GF-D8 (cell line): ENCODE measurements around the gene TAS2R1.

Experiments
- DNase-seq: peaks from one replicate; lab custom pipeline; 2025; lab: John Stamatoyannopoulos, UW

TAS2R1 gene, protein sequence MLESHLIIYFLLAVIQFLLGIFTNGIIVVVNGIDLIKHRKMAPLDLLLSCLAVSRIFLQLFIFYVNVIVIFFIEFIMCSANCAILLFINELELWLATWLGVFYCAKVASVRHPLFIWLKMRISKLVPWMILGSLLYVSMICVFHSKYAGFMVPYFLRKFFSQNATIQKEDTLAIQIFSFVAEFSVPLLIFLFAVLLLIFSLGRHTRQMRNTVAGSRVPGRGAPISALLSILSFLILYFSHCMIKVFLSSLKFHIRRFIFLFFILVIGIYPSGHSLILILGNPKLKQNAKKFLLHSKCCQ

DNA sequence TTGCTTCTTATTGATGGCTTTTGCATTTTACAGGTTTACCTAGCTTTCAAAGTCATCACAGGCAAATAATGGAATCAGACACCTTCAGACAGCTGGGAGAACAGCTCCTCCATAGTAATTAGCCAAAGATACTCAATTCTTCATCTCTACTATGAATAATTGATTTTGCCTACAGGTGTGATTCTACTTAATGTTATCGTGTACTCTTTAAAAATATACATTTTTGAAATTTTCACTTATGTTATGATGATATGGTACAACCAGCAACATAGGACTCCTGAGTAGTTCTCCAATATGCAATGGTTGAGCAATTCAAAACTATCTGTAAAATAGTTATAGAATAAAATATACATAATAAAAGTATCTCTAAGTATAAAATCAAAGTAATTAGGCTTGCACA lies at the start of gene TAS2R1:
TAS2R1 (minus strand) TSS at position 101 of the 400 bp plus-strand sequence. CDS start 319 bp downstream, outside the sequence.
- no peak for DNase-seq

- no peak for DNase-seq
Observed at GRCh38 chr5:9670371-9670770, 40.2 kb upstream of the TAS2R1 start.

- no peak for DNase-seq
Observed at GRCh38 chr5:9667906-9668305, 37.8 kb upstream of the TAS2R1 start.

GRCh38 chr5:9663891-9664290 lies 33.7 kb upstream of the TAS2R1 start:
- DNase-seq, result no peak

DNA sequence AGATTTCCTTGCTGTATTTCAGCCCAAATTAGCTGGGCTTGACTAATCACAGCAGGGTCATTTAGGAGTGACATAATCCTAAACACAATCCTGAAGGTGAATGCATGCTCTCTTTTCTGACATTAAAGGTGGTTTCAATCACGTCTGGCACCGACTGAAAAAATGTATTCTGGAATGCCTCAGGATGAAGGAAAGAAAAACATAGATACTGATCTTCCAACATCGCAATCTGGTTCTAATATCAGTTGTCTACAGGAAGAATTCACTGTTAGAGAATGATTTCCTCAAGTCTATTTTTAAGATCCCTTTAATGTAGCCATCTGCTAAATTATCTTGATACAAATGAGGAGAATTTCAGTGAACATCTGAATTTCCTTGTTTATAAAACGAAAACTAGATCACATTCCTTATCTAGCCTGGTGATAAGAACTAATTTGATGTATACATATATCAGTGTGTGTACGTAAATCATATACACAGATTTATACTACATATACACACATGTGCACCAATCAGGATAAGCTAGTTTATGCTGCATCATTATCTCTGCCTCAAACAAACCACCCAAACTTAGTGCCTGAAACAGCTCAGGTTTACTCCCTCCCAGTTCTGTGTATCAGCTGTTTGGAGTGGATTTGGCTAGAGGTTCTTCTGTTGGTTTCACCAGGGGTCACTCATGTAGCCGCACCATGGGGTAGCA lies 31.3 kb upstream of the TAS2R1 start:
- no peak for DNase-seq

DNA sequence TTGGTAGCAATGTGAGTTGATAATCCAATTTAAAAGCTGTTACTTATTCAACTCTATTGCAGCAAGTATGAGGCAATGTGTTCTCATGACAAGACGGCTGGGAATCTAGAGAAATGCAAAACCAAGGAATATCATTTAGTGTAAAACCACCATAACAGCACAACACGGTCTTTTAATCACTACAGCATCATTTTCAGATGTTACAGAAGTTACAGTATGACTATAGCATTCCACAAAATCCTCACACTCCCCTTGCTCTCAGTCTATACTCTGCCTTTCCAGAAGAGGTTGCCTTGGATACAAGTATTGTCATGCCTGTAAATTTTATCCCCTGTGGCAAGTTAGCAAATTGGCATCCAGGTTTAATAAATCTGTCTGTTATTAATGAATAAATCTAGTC lies 28.6 kb upstream of the TAS2R1 start:
- no peak for DNase-seq

DNA sequence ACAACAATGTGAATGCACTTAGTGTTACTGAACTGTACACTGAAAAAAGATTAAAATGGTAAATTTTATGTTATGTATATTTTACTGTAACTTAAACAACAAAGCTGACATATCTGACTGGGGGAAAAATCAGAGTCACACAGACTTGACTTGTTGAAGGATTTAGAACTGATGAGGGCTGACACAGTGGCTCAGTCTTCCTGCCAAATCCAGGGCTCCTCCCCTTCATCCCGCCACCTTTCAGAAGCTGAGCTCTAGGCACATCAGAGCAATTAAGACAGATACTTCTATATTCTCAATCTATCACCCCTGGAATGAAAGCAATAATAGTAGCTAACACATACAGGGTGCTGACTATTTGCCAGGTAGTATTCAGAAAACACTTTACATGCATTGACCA lies 27.7 kb upstream of the TAS2R1 start:
- DNase-seq, result no peak

- DNase-seq, result no peak
Observed at GRCh38 chr5:9655641-9656040, 25.5 kb upstream of the TAS2R1 start.

GRCh38 chr5:9654886-9655285 lies 24.7 kb upstream of the TAS2R1 start:
- DNase-seq, result no peak

DNA sequence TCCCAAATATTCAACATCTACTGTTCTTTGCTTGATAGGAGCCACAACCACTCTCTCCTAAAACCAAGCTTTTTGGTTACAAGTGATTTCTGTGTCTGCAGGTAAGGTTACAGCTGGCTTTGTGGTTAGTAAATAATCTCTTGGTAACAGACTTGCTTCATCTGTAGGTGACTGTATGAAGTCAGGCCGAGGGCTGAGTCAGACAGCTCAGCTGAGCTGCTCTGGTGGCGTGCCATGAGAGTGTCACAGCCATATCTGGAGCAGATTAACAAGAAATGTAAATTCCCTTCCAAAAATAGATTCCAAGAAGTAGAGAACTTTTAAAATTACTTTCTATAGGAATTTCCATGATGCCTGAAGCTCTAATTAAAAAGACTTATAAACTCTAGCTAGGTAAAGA lies 23.7 kb upstream of the TAS2R1 start:
- no peak for DNase-seq

GRCh38 chr5:9653061-9653460 lies 22.9 kb upstream of the TAS2R1 start:
- DNase-seq, result no peak

DNA sequence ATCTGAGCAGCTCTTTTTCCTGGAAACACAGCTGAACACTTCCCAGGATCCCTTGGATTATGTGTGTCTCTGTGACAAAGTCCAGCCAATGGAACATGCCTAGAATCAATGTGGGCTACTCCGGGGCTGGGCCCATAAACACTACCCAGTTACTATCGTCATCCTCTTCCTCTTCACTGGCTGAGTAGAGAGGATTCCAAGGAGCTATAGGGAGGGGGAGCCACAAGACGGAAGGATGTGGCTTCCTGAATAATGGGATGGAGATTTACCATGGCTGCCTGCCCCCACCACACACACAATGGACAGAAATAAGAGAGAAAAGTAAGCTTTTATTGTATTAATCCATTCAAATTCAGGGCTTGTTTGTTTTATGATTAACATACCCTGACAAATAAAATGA lies 22.1 kb upstream of the TAS2R1 start:
- DNase-seq, result no peak

DNA sequence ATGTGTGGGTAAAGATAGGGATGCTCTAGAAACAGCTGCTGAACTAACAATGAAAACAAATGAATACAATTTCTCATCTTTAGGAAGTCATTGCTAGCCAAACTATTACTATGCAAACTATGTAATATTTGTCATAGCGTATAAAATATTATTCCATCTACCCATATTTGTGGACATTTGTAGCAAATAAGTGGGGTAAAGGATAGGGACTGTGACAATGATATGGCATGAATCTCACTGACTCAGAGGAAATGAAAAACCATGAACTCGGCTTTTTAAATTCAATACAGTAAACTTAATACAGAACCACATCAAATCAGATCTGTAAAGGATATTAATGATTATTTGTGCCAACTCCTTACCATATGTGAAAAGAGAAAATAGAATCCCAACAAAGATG lies 16.7 kb upstream of the TAS2R1 start:
- DNase-seq, result no peak

GRCh38 chr5:9644630-9645029 lies 14.5 kb upstream of the TAS2R1 start:
- DNase-seq, result no peak

DNA sequence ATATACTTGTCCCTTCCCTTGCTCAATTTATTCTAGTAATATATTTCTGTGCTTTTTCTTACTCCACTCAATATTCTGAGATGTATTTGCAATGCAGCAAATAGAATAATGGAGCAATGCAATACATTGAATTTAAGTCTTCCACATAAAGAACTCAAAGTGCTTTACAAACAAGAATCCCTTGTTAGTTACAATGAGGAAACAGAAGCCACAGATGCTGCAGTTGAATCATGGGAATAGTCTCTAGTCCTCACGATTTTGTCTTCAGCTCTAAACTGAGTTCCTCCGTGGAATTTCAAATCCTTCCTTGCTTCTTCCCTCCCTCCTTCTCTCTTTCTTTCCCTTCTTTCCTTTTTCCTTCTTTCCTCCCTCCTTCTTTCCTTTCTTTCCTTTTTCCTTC lies 12.5 kb upstream of the TAS2R1 start:
- no peak for DNase-seq

DNA sequence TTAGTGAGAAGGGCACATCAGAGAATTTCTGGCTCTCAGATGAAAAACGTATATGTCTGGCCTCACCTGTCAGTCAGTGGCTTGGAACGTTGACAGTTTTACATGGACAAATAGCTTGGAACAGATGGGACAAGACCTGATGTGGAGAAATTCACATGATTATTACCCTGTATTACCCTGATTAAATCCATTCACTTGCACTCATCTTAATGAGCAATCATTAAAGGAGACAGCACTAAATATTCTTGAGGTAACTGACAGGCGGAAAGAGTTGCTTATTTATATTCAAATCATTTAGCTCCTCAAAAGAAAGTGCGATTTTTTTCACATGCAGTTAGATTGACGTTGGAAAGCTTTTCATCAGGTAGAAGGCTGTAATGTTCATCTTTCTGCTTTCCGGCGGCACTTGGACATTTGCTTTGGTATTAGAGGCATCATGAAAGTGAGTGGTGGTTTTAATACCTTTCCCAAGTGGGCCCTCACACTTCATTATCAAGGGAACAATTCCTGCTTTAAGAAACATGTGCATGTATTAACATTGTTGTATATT lies 11.7 kb upstream of the TAS2R1 start:
- no peak for DNase-seq

DNA sequence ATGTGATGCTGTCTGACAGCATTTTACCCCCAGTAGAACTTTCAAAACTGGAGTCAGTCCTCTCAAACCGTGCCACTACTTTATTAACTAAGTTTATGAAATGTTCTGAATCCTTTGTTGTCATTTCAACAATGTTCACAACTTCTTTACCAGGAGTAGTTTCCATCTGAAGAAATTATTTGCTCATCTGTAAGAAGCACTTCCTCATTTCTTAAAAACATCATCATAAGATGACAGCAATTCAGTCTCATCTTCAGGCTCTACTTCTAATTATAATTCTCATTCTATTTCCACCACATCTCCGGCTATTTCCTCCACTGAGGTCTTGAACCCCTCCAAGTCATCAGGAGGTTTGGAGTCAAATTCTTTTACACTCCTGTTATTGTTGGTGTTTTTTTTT lies 2.3 kb upstream of the TAS2R1 start:
- no peak for DNase-seq

DNA sequence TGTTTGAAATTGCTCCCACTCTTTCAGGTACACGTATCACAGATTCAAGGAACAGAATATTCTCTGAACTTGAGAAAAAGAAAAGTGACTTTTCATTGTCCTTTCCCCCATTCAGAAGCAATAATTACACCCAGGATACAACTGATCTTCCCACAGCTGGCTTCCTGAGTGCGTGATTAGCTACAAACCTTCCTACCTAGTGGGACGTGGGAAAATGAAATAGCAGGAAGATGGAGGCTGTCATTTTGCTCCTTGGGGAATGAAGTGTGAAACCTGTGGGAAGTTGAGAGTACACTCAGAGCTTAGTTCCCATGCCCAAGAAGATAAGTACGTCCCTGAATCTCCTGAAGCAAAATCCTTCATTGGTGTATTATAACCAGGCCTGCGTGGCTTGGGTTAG lies 2.6 kb downstream of the TAS2R1 start:
- DNase-seq, result no peak

DNA sequence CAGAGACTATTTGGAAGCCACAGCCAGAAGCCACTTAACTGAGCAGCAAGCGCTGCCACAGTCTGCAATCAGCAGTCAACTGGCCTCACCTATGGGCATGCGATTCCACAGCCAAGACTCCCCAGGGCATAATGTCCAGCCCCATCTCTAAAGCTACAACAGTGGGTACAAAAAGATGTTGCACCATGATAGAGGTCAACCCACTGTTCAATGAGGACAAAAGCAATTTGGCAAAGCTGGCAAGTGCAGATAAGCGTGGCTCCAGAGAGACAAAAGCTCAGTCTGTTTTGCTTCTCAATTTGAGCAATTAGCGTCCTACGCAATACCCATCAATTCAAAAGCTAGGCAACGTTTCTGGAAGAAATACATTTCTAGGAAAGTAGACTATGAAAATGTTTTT lies 3.2 kb downstream of the TAS2R1 start:
- DNase-seq, result no peak

DNA sequence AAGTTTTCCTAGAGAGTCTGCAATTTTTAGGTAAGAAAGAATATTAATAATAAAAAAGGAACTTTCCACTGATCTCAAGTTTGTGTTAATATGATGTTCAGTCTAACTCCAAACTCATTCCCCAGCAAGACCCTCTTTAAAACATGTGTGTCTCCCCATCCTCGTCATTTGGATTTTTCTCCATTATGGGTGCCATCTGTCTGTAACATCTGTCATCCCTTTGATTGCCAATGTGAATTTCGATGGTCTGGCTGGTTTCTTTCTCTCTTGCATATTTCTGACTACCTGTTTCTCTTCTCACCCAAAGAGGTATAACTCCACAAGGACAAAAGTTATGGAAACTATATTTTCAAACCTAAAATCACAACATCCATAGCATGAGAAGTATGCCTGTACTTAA lies 4.4 kb downstream of the TAS2R1 start:
- no peak for DNase-seq

- DNase-seq, result no peak
Observed at GRCh38 chr5:9625286-9625685, 4.9 kb downstream of the TAS2R1 start.

DNA sequence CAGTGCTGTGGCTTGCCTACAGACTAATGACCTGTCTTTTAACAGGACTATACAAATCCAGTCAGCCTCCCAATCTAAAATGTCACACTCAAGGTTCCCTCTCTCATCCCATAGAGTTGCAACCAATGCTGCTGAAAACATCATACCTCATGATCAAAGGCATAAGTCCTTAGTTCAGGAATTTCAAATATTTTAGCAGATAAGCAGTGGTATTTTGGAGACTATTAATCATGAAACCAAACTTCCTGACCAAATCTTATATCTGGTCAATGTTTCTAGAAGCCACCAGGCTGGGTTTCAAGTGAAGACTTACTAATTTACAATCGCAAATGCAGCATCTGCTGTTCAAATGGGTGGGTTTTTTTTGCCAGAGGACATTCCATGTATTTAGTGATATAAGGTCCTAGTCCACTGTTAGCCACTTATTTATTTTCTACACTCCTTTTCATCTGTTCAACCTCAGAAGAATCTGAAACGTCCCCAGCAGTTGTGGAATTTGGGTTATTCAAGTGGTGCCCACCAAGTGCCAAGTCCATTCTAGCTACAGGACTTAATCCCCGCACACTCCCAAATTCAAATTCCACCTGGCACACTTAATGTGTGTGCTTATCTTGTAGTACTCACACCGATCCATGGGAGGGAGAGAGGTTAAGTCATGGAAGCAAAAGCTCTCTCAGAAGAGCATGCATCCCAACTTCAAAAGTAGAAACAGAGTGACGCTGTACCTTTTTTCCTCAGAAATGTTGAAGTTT lies 5.8 kb downstream of the TAS2R1 start:
- no peak for DNase-seq

DNA sequence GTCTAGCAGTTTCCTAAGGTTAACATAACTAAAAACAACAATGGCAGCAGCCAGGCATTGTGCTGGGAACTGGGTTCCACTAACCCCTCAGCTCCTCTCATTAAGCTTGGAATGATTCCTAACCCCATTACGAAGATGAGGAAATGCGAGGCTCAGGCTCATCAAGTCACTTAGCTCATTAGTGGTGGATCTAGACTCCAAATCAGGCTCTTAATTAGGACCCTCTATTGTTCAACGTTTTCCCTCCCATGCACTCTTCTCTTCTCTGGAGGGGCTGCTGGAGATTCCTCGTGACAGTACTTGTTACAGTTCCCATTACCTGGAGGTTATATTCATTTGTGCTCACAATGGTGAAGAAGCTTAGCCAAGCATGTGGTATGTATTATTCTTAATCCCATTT lies 6.5 kb downstream of the TAS2R1 start:
- DNase-seq, result no peak
